PC-9 (cell line): ENCODE measurements around the gene SERHL2. TPM values are rescaled to one million over a fixed set of nuclear protein-coding genes. Genes with fewer than 3 reads are reported as not detected.
"Not testable (repeated sequence)": the region's sequence is repeated elsewhere in the genome, so short reads cannot be mapped to it uniquely, and the experiment has no call there.

Source experiments
- BruUV-seq: library from RNA; stranded (reverse); fragments of 400-500 nt; replicated peaks from 2 replicates; lab custom pipeline; 2021; lab: Mats Ljungman, UMichigan
- CTCF ChIA-PET: fragments of 300-600 bp; sonication (Branson Sonifier 250); formaldehyde crosslinking; loops from one replicate; lab custom pipeline; 2022; ENCODE audit warnings: antibody characterized with exemption; lab: Charles Lee
- POLR2A ChIA-PET: fragments of 300-600 bp; sonication (Branson Sonifier 250); formaldehyde crosslinking; loops from one replicate; lab custom pipeline; 2022; ENCODE audit warnings: antibody characterized with exemption; ENCODE audit not compliant: unreplicated experiment; lab: Charles Lee
- DNase-seq, 2 experiments: peaks; one replicate each; pipeline versions ENCODE4 v3.0.0 to v3.0.0-alpha.2; 2015 to 2022; ENCODE audit warnings: mixed read lengths in 1 of 2
- H2AFZ ChIP-seq: fragments of 200-600 bp; sonication (generic); 2 replicates; pipeline ENCODE4 v1.8.1; 2017; ENCODE audit warnings: antibody characterized with exemption
- H3F3A ChIP-seq: fragments of 200-600 bp; sonication (generic); 2 replicates; pipeline ENCODE4 v1.8.1; 2017; ENCODE audit warnings: antibody characterized with exemption, mild to moderate bottlenecking, low read depth; ENCODE audit not compliant: insufficient read depth
- H3K27ac ChIP-seq: fragments of 200-600 bp; sonication (generic); 2 replicates; pipeline ENCODE4 v1.6.1; 2016; ENCODE audit warnings: mixed run types
- H3K27me3 ChIP-seq: fragments of 200-600 bp; sonication (generic); 2 replicates; pipeline ENCODE4 v1.6.1; 2016; ENCODE audit warnings: low read depth, mixed run types; ENCODE audit not compliant: insufficient read depth
- H3K36me3 ChIP-seq: fragments of 200-600 bp; sonication (generic); 2 replicates; pipeline ENCODE4 v1.6.1; 2016; ENCODE audit warnings: low read depth, mixed run types
- H3K4me1 ChIP-seq: fragments of 200-600 bp; sonication (generic); replicated peaks from 2 replicates; pipeline ENCODE4 v1.6.1; 2016; ENCODE audit warnings: mixed run types; ENCODE audit not compliant: insufficient read depth
- H3K4me2 ChIP-seq: fragments of 200-600 bp; sonication (generic); 2 replicates; pipeline ENCODE4 v1.6.1; 2017; ENCODE audit warnings: mixed run types
- H3K4me3 ChIP-seq: fragments of 200-600 bp; sonication (generic); 2 replicates; pipeline ENCODE4 v1.6.1; 2016; ENCODE audit warnings: mixed run types
- H3K79me2 ChIP-seq: fragments of 200-600 bp; sonication (generic); 2 replicates; pipeline ENCODE4 v1.6.1; 2017; ENCODE audit warnings: low read depth, mixed run types
- H3K9me2 ChIP-seq: fragments of 200-600 bp; sonication (generic); 2 replicates; pipeline ENCODE4 v1.8.1; 2017; ENCODE audit warnings: mild to moderate bottlenecking; ENCODE audit not compliant: insufficient read depth
- H3K9me3 ChIP-seq: fragments of 200-600 bp; sonication (generic); 2 replicates; pipeline ENCODE4 v1.8.1; 2016; ENCODE audit warnings: low read depth; ENCODE audit not compliant: insufficient read depth
- H4K20me1 ChIP-seq: fragments of 200-600 bp; sonication (generic); 2 replicates; pipeline ENCODE4 v1.8.1; 2017; ENCODE audit not compliant: insufficient read depth
- EZH2 ChIP-seq: fragments of 200-600 bp; sonication (generic); IDR thresholded peaks from 2 replicates; pipeline ENCODE4 v1.8.0; 2017; ENCODE audit warnings: antibody characterized with exemption, low read depth
- intact Hi-C: fragments of 100-400 bp; cut with micrococcal nuclease; formaldehyde crosslinking; loops from one replicate; pipeline ENCODE4 v1.10.0; 2022; ENCODE audit not compliant: unreplicated experiment
- total RNA-seq: library from RNA; stranded (reverse); gene quantifications from 2 replicates; pipeline ENCODE4 v1.2.3, GENCODE V29; 2021
- TF ChIP-seq, protein P1 (sequence below): fragments of 200-600 bp; sonication (generic); conservative IDR thresholded peaks from 2 replicates; pipeline ENCODE4 v1.6.1; 2017; ENCODE audit warnings: mixed run types, antibody characterized with exemption, mild to moderate bottlenecking, moderate library complexity

The SERHL2 gene
- total RNA-seq, 1 experiment from 2014 or later: 2.4 TPM

DNA sequence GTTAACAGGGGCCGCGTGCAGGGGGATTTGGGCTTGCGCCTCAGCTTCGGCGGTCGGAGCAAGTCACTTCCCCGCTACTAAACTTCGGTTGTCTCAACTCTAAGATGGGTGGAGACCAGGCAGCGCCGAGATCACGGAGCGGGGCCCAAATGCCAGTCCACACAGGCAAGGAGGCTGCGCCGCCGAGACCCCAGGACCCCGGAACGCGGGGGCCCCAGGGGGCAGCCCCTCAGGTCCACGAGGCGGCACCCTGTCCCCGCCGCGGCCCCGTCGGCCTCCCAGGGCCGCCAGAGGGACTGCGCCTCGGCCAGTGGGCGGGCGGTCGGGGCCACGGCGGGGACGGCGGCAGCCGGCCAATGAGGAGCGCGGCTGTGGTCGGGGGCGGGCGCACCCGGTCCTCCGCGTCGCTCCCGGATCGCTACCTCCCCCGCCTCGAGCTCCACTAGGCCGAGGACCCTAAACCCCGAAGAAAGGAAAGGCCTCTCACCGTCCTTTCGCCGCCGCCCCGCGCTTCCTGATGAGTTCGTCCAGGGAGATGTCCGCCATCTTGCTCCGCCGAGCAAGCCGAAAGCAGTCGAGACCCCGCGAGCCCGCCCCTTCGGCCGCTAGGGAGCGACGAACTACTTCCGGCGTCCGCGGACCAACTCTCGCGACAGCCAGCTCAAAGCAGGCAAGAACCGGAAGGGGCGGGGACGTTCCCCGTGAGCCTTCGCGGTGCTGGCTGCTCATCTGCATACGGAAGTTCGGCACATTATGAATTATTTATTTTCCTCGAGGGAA, 60.7 kb downstream of the SERHL2 start, which contains the start of gene POLDIP3:
POLDIP3 (minus strand) TSS at position 572 of the 780 bp plus-strand sequence; CDS start at position 546, 26 bp downstream.
- BruUV-seq: no TSS peak
- no peak for TF ChIP-seq EZH2
- TF ChIP-seq, protein P1, sequence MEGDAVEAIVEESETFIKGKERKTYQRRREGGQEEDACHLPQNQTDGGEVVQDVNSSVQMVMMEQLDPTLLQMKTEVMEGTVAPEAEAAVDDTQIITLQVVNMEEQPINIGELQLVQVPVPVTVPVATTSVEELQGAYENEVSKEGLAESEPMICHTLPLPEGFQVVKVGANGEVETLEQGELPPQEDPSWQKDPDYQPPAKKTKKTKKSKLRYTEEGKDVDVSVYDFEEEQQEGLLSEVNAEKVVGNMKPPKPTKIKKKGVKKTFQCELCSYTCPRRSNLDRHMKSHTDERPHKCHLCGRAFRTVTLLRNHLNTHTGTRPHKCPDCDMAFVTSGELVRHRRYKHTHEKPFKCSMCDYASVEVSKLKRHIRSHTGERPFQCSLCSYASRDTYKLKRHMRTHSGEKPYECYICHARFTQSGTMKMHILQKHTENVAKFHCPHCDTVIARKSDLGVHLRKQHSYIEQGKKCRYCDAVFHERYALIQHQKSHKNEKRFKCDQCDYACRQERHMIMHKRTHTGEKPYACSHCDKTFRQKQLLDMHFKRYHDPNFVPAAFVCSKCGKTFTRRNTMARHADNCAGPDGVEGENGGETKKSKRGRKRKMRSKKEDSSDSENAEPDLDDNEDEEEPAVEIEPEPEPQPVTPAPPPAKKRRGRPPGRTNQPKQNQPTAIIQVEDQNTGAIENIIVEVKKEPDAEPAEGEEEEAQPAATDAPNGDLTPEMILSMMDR: no peak
- H3K4me3 ChIP-seq: peak within 1 kb of the TSS; percentile 100
- no peaks in the 10 kb centered on the region for H3K27me3 ChIP-seq
- intact Hi-C loops: loop anchor here (2.0 to 5.0 kb wide), 3 partner anchors 20 to 248 kb away; no protein-coding TSS in a partner anchor
- ChIA-PET POLR2A (interaction anchor here (0.5 to 0.8 kb wide), 11 partner anchors 21 to 1167 kb away, joined by 3 to 24 read pairs (median 6); partner anchors contain the start of gene WBP2NL), CTCF (interaction anchor here (0.6 to 0.7 kb wide), 2 partner anchors 124 to 253 kb away, joined by 3 to 11 read pairs; no protein-coding TSS in a partner anchor)
- H2AFZ ChIP-seq: peak within 1 kb of the TSS; percentile 81
- DNase-seq: peak; percentile 93 to 97
- H3K4me2 ChIP-seq: peak within 1 kb of the TSS; percentile 100
- peaks cover 40% of the 10 kb centered on the region for H4K20me1 ChIP-seq
- H3K4me1 ChIP-seq: peaks cover 30% of the 10 kb centered on the region
- H3K79me2 ChIP-seq: peaks cover 48% of the 10 kb centered on the region
- peaks cover 46% of the 10 kb centered on the region for H3F3A ChIP-seq
- peak within 1 kb of the TSS; percentile 96 for H3K27ac ChIP-seq
- H3K9me3 ChIP-seq: no peaks in the 10 kb centered on the region
- H3K36me3 ChIP-seq: 0 out of 2 replicates have a peak, but pooled peaks cover 16% of the 10 kb centered on the region
- H3K9me2 ChIP-seq: no peaks in the 10 kb centered on the region

DNA sequence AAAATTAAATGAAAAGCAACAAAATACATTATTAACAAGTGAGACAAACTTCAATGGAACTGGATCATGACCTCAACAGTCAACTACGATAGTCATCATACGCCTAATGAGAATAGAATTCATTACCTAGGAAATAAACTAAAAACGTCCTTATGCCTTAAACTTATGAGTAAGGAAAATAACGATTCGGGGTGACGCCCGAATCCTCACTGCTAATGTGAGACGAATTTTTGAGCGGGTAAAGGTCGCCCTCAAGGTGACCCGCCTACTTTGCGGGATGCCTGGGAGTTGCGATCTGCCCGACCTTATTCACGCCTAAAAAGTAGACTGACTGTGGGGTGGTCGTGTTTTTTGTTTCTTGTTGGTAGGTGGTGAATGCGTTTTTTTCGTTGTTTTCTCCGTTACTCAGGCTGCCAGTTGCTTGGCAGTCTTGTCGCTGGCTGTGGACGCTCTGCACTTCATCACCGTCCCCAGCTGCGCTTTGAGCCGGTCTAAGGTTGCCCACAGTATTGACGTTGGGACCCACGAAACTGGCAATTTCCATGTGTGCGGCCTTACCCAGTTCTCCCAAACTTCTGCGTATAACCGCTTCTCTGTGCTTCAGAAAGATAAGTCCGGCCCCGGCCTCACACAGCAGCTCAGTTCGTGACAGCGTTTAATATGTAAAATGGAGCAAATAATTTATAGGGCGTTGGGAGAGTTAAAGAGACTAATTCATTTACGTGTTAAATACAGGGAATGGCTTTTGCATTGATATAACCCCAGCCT, 61.5 kb downstream of the SERHL2 start:
- H4K20me1 ChIP-seq: peaks cover 34% of the 10 kb centered on the region
- no peaks in the 10 kb centered on the region for H3K9me3 ChIP-seq
- H3K4me2 ChIP-seq: peak overlapping the region; percentile 100
- TF ChIP-seq EZH2: no peak
- peak overlapping the region; percentile 81; the same call in 1 of the 2 replicates for H2AFZ ChIP-seq
- intact Hi-C loops: loop anchor here (2.0 kb wide), 2 partner anchors 20 to 248 kb away; no protein-coding TSS in a partner anchor
- peak overlapping the region; percentile 100 for H3K4me3 ChIP-seq
- 0 out of 2 replicates have a peak, but pooled peaks cover 11% of the 10 kb centered on the region for H3K36me3 ChIP-seq
- H3K4me1 ChIP-seq: peaks cover 30% of the 10 kb centered on the region
- DNase-seq: peak; percentile 90 to 99
- H3K27me3 ChIP-seq: no peaks in the 10 kb centered on the region
- POLR2A ChIA-PET: interaction anchor here (0.6 to 0.8 kb wide), 11 partner anchors 20 to 1217 kb away, joined by 3 to 11 read pairs (median 6); no protein-coding TSS in a partner anchor
- BruUV-seq: TSS peak; percentile 100
- CTCF ChIA-PET: interaction anchor here (0.6 to 0.7 kb wide), 2 partner anchors 123 to 570 kb away, joined by 3 read pairs; no protein-coding TSS in a partner anchor
- H3K79me2 ChIP-seq: peaks cover 40% of the 10 kb centered on the region
- H3K27ac ChIP-seq: peak overlapping the region; percentile 96
- H3F3A ChIP-seq: peaks cover 45% of the 10 kb centered on the region
- H3K9me2 ChIP-seq: no peaks in the 10 kb centered on the region

DNA sequence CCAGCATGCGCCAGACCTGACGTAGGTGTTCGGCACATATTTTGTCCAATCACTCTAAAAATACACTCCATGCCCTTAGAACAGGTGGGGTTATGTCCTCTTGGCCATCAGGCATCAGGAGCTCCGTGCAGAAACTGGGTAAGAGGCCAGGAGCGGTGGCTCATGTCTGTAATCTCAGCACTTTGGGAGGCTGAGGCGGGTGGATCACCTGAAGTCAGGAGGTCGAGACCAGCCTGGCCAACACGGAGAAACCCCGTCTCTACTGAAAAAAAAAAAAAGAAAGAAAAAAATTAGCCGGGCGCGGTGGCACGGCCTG, 62.1 kb downstream of the SERHL2 start:
- intact Hi-C loops: loop anchor here (2.0 kb wide), 2 partner anchors 19 to 247 kb away; no protein-coding TSS in a partner anchor
- peak overlapping the region; percentile 96 for H3K27ac ChIP-seq
- not testable (repeated sequence) for H3K27me3 ChIP-seq, BruUV-seq, H3K9me2 ChIP-seq, H3K36me3 ChIP-seq, H3K9me3 ChIP-seq, DNase-seq
- H3F3A ChIP-seq: peaks cover 45% of the 10 kb centered on the region
- peak overlapping the region; percentile 100 for H3K4me3 ChIP-seq
- peaks cover 35% of the 10 kb centered on the region for H3K79me2 ChIP-seq
- CTCF ChIA-PET: interaction anchor here (0.7 to 1.2 kb wide), 2 partner anchors 252 to 570 kb away, joined by 3 read pairs; no protein-coding TSS in a partner anchor
- peak overlapping the region; percentile 100 for H3K4me2 ChIP-seq
- POLR2A ChIA-PET: interaction anchor here (0.6 to 0.7 kb wide), 5 partner anchors 20 to 1217 kb away, joined by 3 to 7 read pairs (median 5); no protein-coding TSS in a partner anchor
- peaks cover 29% of the 10 kb centered on the region for H4K20me1 ChIP-seq
- peak overlapping the region; percentile 29; the same call in 1 of the 2 replicates for H2AFZ ChIP-seq
- peaks cover 30% of the 10 kb centered on the region for H3K4me1 ChIP-seq
